AG09309 (cell line): ENCODE results near the gene BARX1.

ENCODE experiments used
- DNase-seq: peaks from one replicate; pipeline ENCODE4 v3.0.0-alpha.2; 2010; ENCODE audit warnings: low read depth
- H3K4me3 ChIP-seq: 2 replicates; pipeline ENCODE4 v1.5.1; 2011; ENCODE audit warnings: mild to moderate bottlenecking, low read depth, low read length, moderate library complexity; ENCODE audit not compliant: control insufficient read depth
- CTCF ChIP-seq: IDR thresholded peaks from 2 replicates; pipeline ENCODE4 v1.5.1; 2011; ENCODE audit warnings: mild to moderate bottlenecking, low read depth, low read length, inconsistent platforms; ENCODE audit not compliant: insufficient read depth, control insufficient read depth; ENCODE audit errors: missing control alignments

BARX1 gene

DNA sequence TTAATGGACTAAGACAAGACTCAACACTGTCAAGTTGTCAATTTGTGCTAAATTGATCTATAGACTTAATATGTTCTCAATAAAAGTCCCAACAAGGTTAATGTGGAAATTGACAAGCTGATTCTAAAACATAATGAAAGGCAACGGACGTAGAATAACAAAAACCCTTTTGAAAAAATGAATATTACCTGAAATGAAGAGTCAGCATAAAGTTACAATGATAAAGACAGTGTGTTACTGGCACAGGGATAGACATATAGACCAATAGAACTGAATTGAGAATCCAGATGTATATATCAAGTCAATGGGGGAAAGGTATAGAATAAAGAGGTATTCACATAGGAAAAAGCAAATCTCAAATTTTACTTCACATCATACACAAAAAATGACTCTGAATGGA is 37.7 kb upstream of the BARX1 start:
- no peak for DNase-seq
- no peak for TF ChIP-seq CTCF
- no peak overlapping the region for H3K4me3 ChIP-seq

GRCh38 chr9:93990448-93990847 is 35.3 kb upstream of the BARX1 start:
- DNase-seq, result no peak
- H3K4me3 ChIP-seq, result no peak overlapping the region
- TF ChIP-seq CTCF, result no peak

- no peak for DNase-seq
- no peak overlapping the region for H3K4me3 ChIP-seq
- no peak for TF ChIP-seq CTCF
Measured at GRCh38 chr9:93988056-93988455, 32.9 kb upstream of the BARX1 start.

GRCh38 chr9:93984860-93985259 is 29.7 kb upstream of the BARX1 start:
- DNase-seq, result no peak
- no peak overlapping the region for H3K4me3 ChIP-seq
- TF ChIP-seq CTCF, result no peak

GRCh38 chr9:93983875-93984274 is 28.7 kb upstream of the BARX1 start:
- no peak overlapping the region for H3K4me3 ChIP-seq
- no peak for TF ChIP-seq CTCF
- no peak for DNase-seq

GRCh38 chr9:93979721-93980120 is 24.6 kb upstream of the BARX1 start:
- no peak for TF ChIP-seq CTCF
- DNase-seq, result no peak
- no peak overlapping the region for H3K4me3 ChIP-seq

- H3K4me3 ChIP-seq, result no peak overlapping the region
- TF ChIP-seq CTCF, result no peak
- no peak for DNase-seq
Measured at GRCh38 chr9:93978551-93978950, 23.4 kb upstream of the BARX1 start.
